HepG2 (cell line): Measurements from ENCODE around the gene AHSG. TPM values are rescaled to one million over a fixed set of nuclear protein-coding genes. Genes with fewer than 3 reads are reported as not detected.

ENCODE experiments used
- ATAC-seq: fragments of 200-7000 bp; cut with Tn5 transposase; 3 replicates; pipeline ENCODE4 v1.9.1; 2020; ENCODE audit warnings: mild to moderate bottlenecking, moderate library complexity
- BruUV-seq: library from RNA; stranded (reverse); fragments of 400-500 nt; replicated peaks from 2 replicates; lab custom pipeline; 2021; lab: Mats Ljungman, UMichigan
- CTCF ChIA-PET: fragments of 300-600 bp; formaldehyde crosslinking; extraction: SDS; loops from one replicate; lab custom pipeline; 2021; ENCODE audit warnings: low total read pairs, inconsistent platforms, low intra/inter-chr PET ratio; lab: Yijun Ruan, JAX
- POLR2A ChIA-PET: fragments of 350-600 bp; sonication (Branson Sonifier 250); formaldehyde crosslinking; loops from one replicate; lab custom pipeline; 2020; ENCODE audit warnings: antibody characterized with exemption, inconsistent platforms; lab: Yijun Ruan, JAX
- DNase-seq: peaks from one replicate; pipeline ENCODE4 v3.0.0-alpha.2; 2015; ENCODE audit warnings: low spot score
- FAIRE-seq: peaks from 3 replicates; lab custom pipeline; 2011; peaks lifted over from hg19 to GRCh38; lab: Jason Lieb, UNC
- H2AFZ ChIP-seq: one replicate; pipeline ENCODE4 v1.6.1; 2011; ENCODE audit warnings: low read length, inconsistent platforms
- H3K27ac ChIP-seq: fragments of 300-600 bp; 3 replicates; pipeline ENCODE4 v1.8.0; 2011; ENCODE audit warnings: mixed run types, mild to moderate bottlenecking, mixed read lengths, low read length, inconsistent platforms; ENCODE audit not compliant: insufficient read depth; ENCODE audit errors: extremely low read length
- H3K27me3 ChIP-seq, 2 experiments: fragments of 200-600 bp in 1 of 2; 2 replicates in 1 of 2; 3 replicates in 1 of 2; pipeline versions ENCODE4 v1.6.0 to v1.8.0; 2011; ENCODE audit warnings: low read length in 2 of 2, mild to moderate bottlenecking in 2 of 2, moderate library complexity in 2 of 2, inconsistent platforms in 1 of 2; ENCODE audit not compliant: insufficient read depth in 2 of 2, control insufficient read depth in 1 of 2
- H3K36me3 ChIP-seq, 2 experiments: fragments of 200-600 bp in 1 of 2; replicated peaks in 1 of 2; 2 replicates in 1 of 2; 3 replicates in 1 of 2; pipeline versions ENCODE4 v1.5.1 to v1.8.0; 2011; ENCODE audit warnings: low read length in 2 of 2, inconsistent platforms in 1 of 2; ENCODE audit not compliant: insufficient read depth in 2 of 2, control insufficient read depth in 1 of 2
- H3K4me1 ChIP-seq: 2 replicates; pipeline ENCODE4 v1.5.1; 2012; ENCODE audit warnings: low read length, inconsistent platforms; ENCODE audit not compliant: insufficient read depth
- H3K4me2 ChIP-seq: 2 replicates; pipeline ENCODE4 v1.6.0; 2011; ENCODE audit warnings: low read depth, low read length, inconsistent platforms
- H3K4me3 ChIP-seq, 3 experiments: fragments of 200-600 bp in 1 of 3; sonication (generic), shearing (Covaris generic) in 1 of 3; replicated peaks in 1 of 3; 2 replicates each; pipeline ENCODE4 v1.5.1; 2011 to 2016; ENCODE audit warnings: low read length in 3 of 3, inconsistent platforms in 2 of 3, low read depth in 2 of 3, mild to moderate bottlenecking in 2 of 3, control low read depth in 1 of 3, mixed read lengths in 1 of 3; ENCODE audit not compliant: insufficient read depth in 1 of 3
- H3K79me2 ChIP-seq: one replicate; pipeline ENCODE4 v1.6.1; 2011; ENCODE audit warnings: low read length, inconsistent platforms; ENCODE audit not compliant: insufficient read depth
- H3K9ac ChIP-seq: 2 replicates; pipeline ENCODE4 v1.6.0; 2011; ENCODE audit warnings: mild to moderate bottlenecking, low read depth, low read length, inconsistent platforms; ENCODE audit not compliant: insufficient read depth
- H3K9me3 ChIP-seq: 2 replicates; pipeline ENCODE4 v1.5.1; 2012; ENCODE audit warnings: mild to moderate bottlenecking, low read length
- H4K20me1 ChIP-seq: 2 replicates; pipeline ENCODE4 v1.6.0; 2011; ENCODE audit warnings: inconsistent platforms, mild to moderate bottlenecking, low read length, moderate library complexity; ENCODE audit not compliant: insufficient read depth
- CCAR2 ChIP-seq: fragments of 200-400 bp; formaldehyde crosslinking; optimal IDR thresholded peaks from 2 replicates; pipeline ENCODE3; 2018; ENCODE audit warnings: low read depth, mild to moderate bottlenecking, low read length, moderate library complexity
- POLR2A ChIP-seq, 2 experiments: IDR thresholded peaks; 2 replicates each; pipeline ENCODE4 v1.6.1; 2011; ENCODE audit warnings: low read depth in 2 of 2, low read length in 2 of 2, mild to moderate bottlenecking in 1 of 2, moderate library complexity in 1 of 2; ENCODE audit not compliant: insufficient read depth in 1 of 2
- POLR2G ChIP-seq: fragments of 200-400 bp; formaldehyde crosslinking; IDR thresholded peaks from 2 replicates; pipeline ENCODE4 v1.6.1; 2018; ENCODE audit warnings: mild to moderate bottlenecking, low read depth, low read length, moderate library complexity
- RBFOX2 ChIP-seq: fragments of 200-400 bp; formaldehyde crosslinking; IDR thresholded peaks from 2 replicates; pipeline ENCODE4 v1.6.1; 2017; ENCODE audit warnings: low read depth, mild to moderate bottlenecking, low read length
- RFX1 ChIP-seq: fragments of 450-650 bp; IDR thresholded peaks from 2 replicates; pipeline ENCODE4 v1.6.1; 2017
- SSRP1 ChIP-seq: IDR thresholded peaks from 2 replicates; pipeline ENCODE4 v1.6.1; 2016; ENCODE audit warnings: control low read depth
- ZC3H4 ChIP-seq: sonication (generic); formaldehyde crosslinking; IDR thresholded peaks from 2 replicates; pipeline ENCODE4 v1.4.0; 2020; ENCODE audit warnings: missing genetic modification reagents, borderline replicate concordance
- ZNF256 ChIP-seq: sonication (generic); formaldehyde crosslinking; conservative IDR thresholded peaks from 2 replicates; pipeline ENCODE4 v1.4.0; 2020; ENCODE audit warnings: missing genetic modification reagents
- ZNF296 ChIP-seq: sonication (generic); formaldehyde crosslinking; conservative IDR thresholded peaks from 2 replicates; pipeline ENCODE4 v1.5.0; 2020; ENCODE audit warnings: mild to moderate bottlenecking, missing genetic modification reagents
- ZNF382 ChIP-seq: sonication (generic); formaldehyde crosslinking; IDR thresholded peaks from 2 replicates; pipeline ENCODE4 v1.5.0; 2020; ENCODE audit warnings: missing genetic modification reagents, mild to moderate bottlenecking, borderline replicate concordance
- WGBS: methylation state at CpG from one replicate; pipeline ENCODE4 v1.1.6; 2017; ENCODE audit warnings: low lambda C conversion rate; 5-methylcytosine and 5-hydroxymethylcytosine counted together
- in situ Hi-C: cut with HindIII; loops from 2 replicates; pipeline ENCODE4 v1.10.0; 2017; ENCODE audit warnings: low pct_unique_long_range_greater_than_20kb; ENCODE audit not compliant: extremely low pct_ligation_motif_present
- intact Hi-C: fragments of 100-400 bp; cut with micrococcal nuclease; formaldehyde crosslinking; loops from one replicate; pipeline ENCODE4 v1.10.0; 2022; ENCODE audit not compliant: unreplicated experiment
- polyA plus RNA-seq, 8 experiments: library from polyadenylated mRNA; depleted of rRNA in 3 of 8; stranded (reverse) in 7 of 8; unstranded in 1 of 8; fragments of >200 nt; fragmentation: Illumina TruSeq in 4 of 8; extraction: Trizol in 4 of 8; gene quantifications; 2 replicates each; pipeline versions ENCODE4 v1.2.1 to v1.2.3, GENCODE V29; 2011 to 2016; ENCODE audit warnings: low read depth in 4 of 8, missing spikeins in 1 of 8, mixed read lengths in 1 of 8; ENCODE audit not compliant: insufficient read depth in 1 of 8
- total RNA-seq, 5 experiments: library from RNA; depleted of rRNA; stranded (reverse); fragments of >200 nt; fragmentation: Illumina TruSeq; extraction: Trizol; gene quantifications; 2 replicates each; pipeline ENCODE4 v1.2.3, GENCODE V29; 2016; ENCODE audit warnings: low read depth in 1 of 5
- TF ChIP-seq, protein P1 (sequence below): sonication (generic); formaldehyde crosslinking; IDR thresholded peaks from 2 replicates; pipeline ENCODE4 v1.5.0; 2020; ENCODE audit warnings: mild to moderate bottlenecking, missing genetic modification reagents
- TF ChIP-seq, protein P2 (sequence below): sonication (generic); formaldehyde crosslinking; IDR thresholded peaks from 2 replicates; pipeline ENCODE4 v1.4.0; 2020; ENCODE audit warnings: missing genetic modification reagents
- TF ChIP-seq, protein P3 (sequence below): sonication (generic); formaldehyde crosslinking; IDR thresholded peaks from 2 replicates; pipeline ENCODE4 v1.4.0; 2020; ENCODE audit warnings: missing genetic modification reagents

Gene AHSG
- total and polyA plus RNA-seq, 2 of the 13 experiments (the other 11 are each of a cell fraction or from before 2014, with no cell fraction given) = 2,043 to 19,152 TPM

DNA sequence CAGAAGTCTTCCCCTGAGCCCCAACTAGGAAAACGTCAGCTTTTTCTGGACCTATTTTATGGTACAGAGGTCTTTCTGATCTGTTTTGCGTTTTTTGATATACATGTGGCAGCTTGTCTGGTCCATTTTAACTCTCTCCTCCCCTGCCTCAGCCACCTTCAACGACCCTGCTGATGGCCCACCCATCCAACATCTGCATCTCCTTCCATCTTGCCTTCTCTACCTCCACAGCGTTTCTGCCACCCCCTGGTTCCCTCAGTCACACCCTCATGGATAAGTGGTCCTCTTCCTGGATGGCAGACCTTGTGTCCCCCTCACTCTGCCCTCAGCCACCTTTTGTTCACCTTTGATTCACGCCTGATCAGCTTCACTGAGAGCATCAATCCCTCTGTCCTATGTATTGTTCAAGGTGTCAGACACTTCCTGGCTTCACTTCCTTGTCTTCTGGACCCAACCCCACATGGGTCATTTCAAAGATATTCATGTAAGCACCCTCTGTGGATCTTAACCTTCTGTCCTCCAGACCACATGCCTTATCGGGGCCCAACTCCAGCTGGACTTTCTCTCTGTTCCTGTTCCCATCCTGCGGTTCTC, 13.5 kb downstream of the AHSG start:
- intact Hi-C loops = no loop called here
- CTCF ChIA-PET = no interaction called here
- no peak overlapping the region for H3K4me3 ChIP-seq
- in situ Hi-C loops = no loop called here
- H3K4me2 ChIP-seq = no peak overlapping the region
- no peak overlapping the region for H3K27ac ChIP-seq
- no peak for DNase-seq
- H2AFZ ChIP-seq = no peak overlapping the region
- peaks cover 0 to 2% of the 10 kb centered on the region in 2 experiments; a peak in 1 of 5 replicates for H3K36me3 ChIP-seq
- POLR2A ChIA-PET = interaction anchor here (0.9 to 2.5 kb wide), 3 partner anchors 8 to 14 kb away, joined by 3 to 12 read pairs (median 7); partner anchors contain the start of gene FETUB
- FAIRE-seq = no peak
- H3K27me3 ChIP-seq = no peaks in the 10 kb centered on the region
- BruUV-seq = no TSS peak
- peaks cover 22% of the 10 kb centered on the region for H3K4me1 ChIP-seq
- H3K9me3 ChIP-seq = no peaks in the 10 kb centered on the region
- H3K9ac ChIP-seq = no peak overlapping the region
- 87% methylated on average over 7 of the region's 7 CpGs for WGBS
- peak; percentile 4 for ATAC-seq
- TF ChIP-seq, protein P1, sequence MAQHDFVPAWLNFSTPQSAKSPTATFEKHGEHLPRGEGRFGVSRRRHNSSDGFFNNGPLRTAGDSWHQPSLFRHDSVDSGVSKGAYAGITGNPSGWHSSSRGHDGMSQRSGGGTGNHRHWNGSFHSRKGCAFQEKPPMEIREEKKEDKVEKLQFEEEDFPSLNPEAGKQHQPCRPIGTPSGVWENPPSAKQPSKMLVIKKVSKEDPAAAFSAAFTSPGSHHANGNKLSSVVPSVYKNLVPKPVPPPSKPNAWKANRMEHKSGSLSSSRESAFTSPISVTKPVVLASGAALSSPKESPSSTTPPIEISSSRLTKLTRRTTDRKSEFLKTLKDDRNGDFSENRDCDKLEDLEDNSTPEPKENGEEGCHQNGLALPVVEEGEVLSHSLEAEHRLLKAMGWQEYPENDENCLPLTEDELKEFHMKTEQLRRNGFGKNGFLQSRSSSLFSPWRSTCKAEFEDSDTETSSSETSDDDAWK (CRISPR knock-in tag) = no peak
- TF ChIP-seq ZNF256 (CRISPR knock-in tag) = no peak
- peak; percentile 42 for TF ChIP-seq POLR2G
- peak; percentile 14 for TF ChIP-seq CCAR2
- TF ChIP-seq POLR2A (IDR thresholded peaks at IDR 0.05; ENCODE audit: insufficient read depth in 1 of 2, low read depth in 2 of 2, low read length in 2 of 2) = peak in 1 of 2 experiments; percentile 54; a peak in 3 of 4 replicates
- TF ChIP-seq ZNF382 (CRISPR knock-in tag) = no peak
- no peak for TF ChIP-seq ZNF296 (CRISPR knock-in tag)
- TF ChIP-seq SSRP1 (CRISPR knock-in tag) = 0 out of 2 replicates have a peak, but pooled peaks have one; percentile 22
- no peak for TF ChIP-seq ZC3H4
- TF ChIP-seq, protein P2, sequence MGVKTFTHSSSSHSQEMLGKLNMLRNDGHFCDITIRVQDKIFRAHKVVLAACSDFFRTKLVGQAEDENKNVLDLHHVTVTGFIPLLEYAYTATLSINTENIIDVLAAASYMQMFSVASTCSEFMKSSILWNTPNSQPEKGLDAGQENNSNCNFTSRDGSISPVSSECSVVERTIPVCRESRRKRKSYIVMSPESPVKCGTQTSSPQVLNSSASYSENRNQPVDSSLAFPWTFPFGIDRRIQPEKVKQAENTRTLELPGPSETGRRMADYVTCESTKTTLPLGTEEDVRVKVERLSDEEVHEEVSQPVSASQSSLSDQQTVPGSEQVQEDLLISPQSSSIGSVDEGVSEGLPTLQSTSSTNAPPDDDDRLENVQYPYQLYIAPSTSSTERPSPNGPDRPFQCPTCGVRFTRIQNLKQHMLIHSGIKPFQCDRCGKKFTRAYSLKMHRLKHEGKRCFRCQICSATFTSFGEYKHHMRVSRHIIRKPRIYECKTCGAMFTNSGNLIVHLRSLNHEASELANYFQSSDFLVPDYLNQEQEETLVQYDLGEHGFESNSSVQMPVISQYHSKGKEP (CRISPR knock-in tag) = no peak
- TF ChIP-seq RBFOX2 = peak; percentile 79; the same call in 1 of the 2 replicates
- TF ChIP-seq RFX1 = no peak
- TF ChIP-seq, protein P3, sequence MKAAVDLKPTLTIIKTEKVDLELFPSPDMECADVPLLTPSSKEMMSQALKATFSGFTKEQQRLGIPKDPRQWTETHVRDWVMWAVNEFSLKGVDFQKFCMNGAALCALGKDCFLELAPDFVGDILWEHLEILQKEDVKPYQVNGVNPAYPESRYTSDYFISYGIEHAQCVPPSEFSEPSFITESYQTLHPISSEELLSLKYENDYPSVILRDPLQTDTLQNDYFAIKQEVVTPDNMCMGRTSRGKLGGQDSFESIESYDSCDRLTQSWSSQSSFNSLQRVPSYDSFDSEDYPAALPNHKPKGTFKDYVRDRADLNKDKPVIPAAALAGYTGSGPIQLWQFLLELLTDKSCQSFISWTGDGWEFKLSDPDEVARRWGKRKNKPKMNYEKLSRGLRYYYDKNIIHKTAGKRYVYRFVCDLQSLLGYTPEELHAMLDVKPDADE = no peak
- H3K79me2 ChIP-seq = no peaks in the 10 kb centered on the region
- peaks cover 24% of the 10 kb centered on the region for H4K20me1 ChIP-seq
